ENCODE measurements around the gene ENAH. TPM values are rescaled to one million over a fixed set of nuclear protein-coding genes. Genes with fewer than 3 reads are reported as not detected.

The ENAH gene
- polyA plus RNA-seq, 1 donor (not counting 4 experiments of a cell fraction or from before 2014, with no cell fraction given) = 61.0 TPM

DNA sequence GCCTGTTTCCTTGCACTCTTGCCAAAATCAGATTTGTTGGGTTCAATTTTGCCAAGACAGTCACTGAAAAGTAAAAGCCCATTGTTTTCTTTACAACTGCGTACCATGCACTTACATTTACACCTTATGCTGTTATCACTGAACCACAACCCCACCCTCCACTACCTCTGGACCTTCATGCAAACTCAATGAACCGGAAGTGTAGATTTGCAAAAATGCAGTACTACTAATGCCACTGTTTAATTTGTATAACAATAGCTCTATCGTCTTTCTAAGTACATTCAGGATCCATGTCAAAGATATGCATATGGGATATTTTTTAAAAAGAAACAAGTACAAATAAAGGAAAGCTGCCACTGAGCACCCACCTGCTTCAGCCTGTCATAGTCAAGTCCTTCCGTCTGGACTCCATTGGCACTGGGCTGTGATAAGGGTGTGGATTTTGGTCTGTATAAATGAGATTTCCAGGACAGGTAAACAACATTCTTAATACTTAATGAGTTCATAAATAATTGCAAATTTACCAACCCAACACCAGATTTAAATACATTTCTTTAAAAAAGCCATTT is 152.2 kb downstream of the ENAH start:
- no peak overlapping the region for H3K9ac ChIP-seq (ENCODE audit: control insufficient read depth, extremely low read depth, insufficient read depth, low read length)
- TF ChIP-seq EZH2 (IDR thresholded peaks at IDR 0.05; ENCODE audit: low read length) = no peak
- TF ChIP-seq, protein P1, sequence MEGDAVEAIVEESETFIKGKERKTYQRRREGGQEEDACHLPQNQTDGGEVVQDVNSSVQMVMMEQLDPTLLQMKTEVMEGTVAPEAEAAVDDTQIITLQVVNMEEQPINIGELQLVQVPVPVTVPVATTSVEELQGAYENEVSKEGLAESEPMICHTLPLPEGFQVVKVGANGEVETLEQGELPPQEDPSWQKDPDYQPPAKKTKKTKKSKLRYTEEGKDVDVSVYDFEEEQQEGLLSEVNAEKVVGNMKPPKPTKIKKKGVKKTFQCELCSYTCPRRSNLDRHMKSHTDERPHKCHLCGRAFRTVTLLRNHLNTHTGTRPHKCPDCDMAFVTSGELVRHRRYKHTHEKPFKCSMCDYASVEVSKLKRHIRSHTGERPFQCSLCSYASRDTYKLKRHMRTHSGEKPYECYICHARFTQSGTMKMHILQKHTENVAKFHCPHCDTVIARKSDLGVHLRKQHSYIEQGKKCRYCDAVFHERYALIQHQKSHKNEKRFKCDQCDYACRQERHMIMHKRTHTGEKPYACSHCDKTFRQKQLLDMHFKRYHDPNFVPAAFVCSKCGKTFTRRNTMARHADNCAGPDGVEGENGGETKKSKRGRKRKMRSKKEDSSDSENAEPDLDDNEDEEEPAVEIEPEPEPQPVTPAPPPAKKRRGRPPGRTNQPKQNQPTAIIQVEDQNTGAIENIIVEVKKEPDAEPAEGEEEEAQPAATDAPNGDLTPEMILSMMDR (optimal IDR thresholded peaks at IDR 0.05 in 1 of 3, IDR thresholded peaks at IDR 0.05 in 1 of 3, conservative IDR thresholded peaks at IDR 0.05 in 1 of 3; ENCODE audit: extremely low read depth in 1 of 3, insufficient read depth in 2 of 3, low read length in 3 of 3) = no peak
- H4K20me1 ChIP-seq (ENCODE audit: control insufficient read depth, extremely low read depth, insufficient read depth, low read length) = no peaks in the 10 kb centered on the region
- H3K9me3 ChIP-seq (ENCODE audit: control insufficient read depth, low read depth, low read length) = no peaks in the 10 kb centered on the region
- H3K4me1 ChIP-seq (ENCODE audit: control insufficient read depth, extremely low read depth, insufficient read depth, low read length) = no peaks in the 10 kb centered on the region
- FAIRE-seq = no peak
- H3K9me1 ChIP-seq (ENCODE audit: control insufficient read depth, extremely low read depth, insufficient read depth, low read length) = no peaks in the 10 kb centered on the region
- H3K27ac ChIP-seq (ENCODE audit: control insufficient read depth, insufficient read depth, low read length) = no peak overlapping the region
- no peaks in the 10 kb centered on the region for H3K79me2 ChIP-seq (ENCODE audit: control insufficient read depth, insufficient read depth, low read length)
- H3K27me3 ChIP-seq (ENCODE audit: control insufficient read depth, extremely low read depth, insufficient read depth, low read length) = no peaks in the 10 kb centered on the region
- no peak overlapping the region for H3K4me2 ChIP-seq (ENCODE audit: control insufficient read depth, extremely low read depth, insufficient read depth, low read depth, low read length)
- no peak overlapping the region for H3K4me3 ChIP-seq (ENCODE audit: control insufficient read depth in 2 of 3, extremely low read depth in 1 of 3, insufficient read depth in 2 of 3, low read depth in 1 of 3, low read length in 3 of 3)
- no peak for DNase-seq (ENCODE audit: low read depth, low spot score)
- no peak overlapping the region for H2AFZ ChIP-seq (ENCODE audit: control insufficient read depth, low read length)
- peaks cover 2 to 4% of the 10 kb centered on the region in 2 experiments for H3K36me3 ChIP-seq (ENCODE audit: control insufficient read depth in 2 of 2, extremely low read depth in 1 of 2, insufficient read depth in 2 of 2, low read length in 2 of 2)
- dilution Hi-C loops (cut with MboI; ENCODE audit: extremely low pct_ligation_motif_present, low sequenced_read_pairs) = no loop called here

DNA sequence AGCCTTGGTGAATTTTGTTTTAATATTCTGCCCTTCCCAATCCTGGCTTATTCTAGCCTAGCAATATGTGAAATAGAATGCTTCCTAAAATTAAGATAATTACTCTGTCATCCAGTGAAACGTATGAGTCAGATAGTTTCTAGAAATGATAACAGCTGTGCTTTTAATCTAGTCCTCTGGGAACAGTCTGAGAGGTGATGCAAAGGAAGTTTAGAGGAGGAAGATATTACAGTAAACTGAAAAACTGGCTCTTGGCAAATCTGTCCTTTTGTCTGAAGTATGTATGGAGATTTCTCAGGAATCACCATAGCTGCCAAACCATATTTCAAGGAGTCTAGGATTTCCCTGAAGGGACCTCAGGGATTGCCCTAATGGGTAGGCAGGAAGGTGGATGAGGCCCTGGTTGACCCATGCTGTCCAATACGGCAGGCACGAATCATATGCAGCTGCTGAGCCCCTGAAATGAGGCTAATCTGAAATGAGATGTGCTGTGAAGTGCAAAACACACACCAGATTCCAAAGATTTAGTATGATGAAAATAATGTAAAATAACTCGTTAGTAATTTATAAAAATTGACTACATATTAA is 154.3 kb downstream of the ENAH start:
- Histone ChIP-seq H3K9ac (ENCODE audit: control insufficient read depth, extremely low read depth, insufficient read depth, low read length) (no peak overlapping the region), H3K79me2 (ENCODE audit: control insufficient read depth, insufficient read depth, low read length) (no peaks in the 10 kb centered on the region), H3K9me1 (ENCODE audit: control insufficient read depth, extremely low read depth, insufficient read depth, low read length) (no peaks in the 10 kb centered on the region), H2AFZ (ENCODE audit: control insufficient read depth, low read length) (no peak overlapping the region), H3K4me2 (ENCODE audit: control insufficient read depth, extremely low read depth, insufficient read depth, low read depth, low read length) (no peak overlapping the region), H3K4me3 (ENCODE audit: control insufficient read depth in 2 of 3, extremely low read depth in 1 of 3, insufficient read depth in 2 of 3, low read depth in 1 of 3, low read length in 3 of 3) (no peak overlapping the region), H3K27me3 (ENCODE audit: control insufficient read depth, extremely low read depth, insufficient read depth, low read length) (no peaks in the 10 kb centered on the region), H3K27ac (ENCODE audit: control insufficient read depth, insufficient read depth, low read length) (no peak overlapping the region), H3K4me1 (ENCODE audit: control insufficient read depth, extremely low read depth, insufficient read depth, low read length) (no peaks in the 10 kb centered on the region), H3K9me3 (ENCODE audit: control insufficient read depth, low read depth, low read length) (no peaks in the 10 kb centered on the region), H3K36me3 (ENCODE audit: control insufficient read depth in 2 of 2, extremely low read depth in 1 of 2, insufficient read depth in 2 of 2, low read length in 2 of 2) (peaks cover 2 to 4% of the 10 kb centered on the region in 2 experiments), H4K20me1 (ENCODE audit: control insufficient read depth, extremely low read depth, insufficient read depth, low read length) (no peaks in the 10 kb centered on the region)
- dilution Hi-C loops (cut with MboI; ENCODE audit: extremely low pct_ligation_motif_present, low sequenced_read_pairs) = no loop called here
- DNase-seq (ENCODE audit: low read depth, low spot score) (no peak), FAIRE-seq (no peak)
- TF ChIP-seq, protein P1 (optimal IDR thresholded peaks at IDR 0.05 in 1 of 3, IDR thresholded peaks at IDR 0.05 in 1 of 3, conservative IDR thresholded peaks at IDR 0.05 in 1 of 3; ENCODE audit: extremely low read depth in 1 of 3, insufficient read depth in 2 of 3, low read length in 3 of 3) = no peak
- TF ChIP-seq EZH2 (IDR thresholded peaks at IDR 0.05; ENCODE audit: low read length) = no peak
